T-helper 1 cell treated with Interleukin-12 subunit alpha and Interleukin-12 subunit beta and Interleukin-4 antibody, amounts not matched to agents 30 μg/mL and 1 μg/mL, for 36 hours (primary cell): Measurements from ENCODE around the gene AHNAK2.

Experiments
- H3K27ac Mint-ChIP-seq: one replicate; pipeline ENCODE4 v1.8.0; 2021; ENCODE audit warnings: mild to moderate bottlenecking, mixed read lengths
- H3K27me3 Mint-ChIP-seq: one replicate; pipeline ENCODE4 v1.8.0; 2021; ENCODE audit warnings: low read depth, mixed read lengths
- H3K36me3 Mint-ChIP-seq: one replicate; pipeline ENCODE4 v1.8.0; 2021; ENCODE audit warnings: low read depth, mixed read lengths
- H3K4me1 Mint-ChIP-seq: one replicate; pipeline ENCODE4 v1.8.0; 2021; ENCODE audit warnings: low read depth, mixed read lengths
- H3K4me3 Mint-ChIP-seq: one replicate; pipeline ENCODE4 v1.8.0; 2021; ENCODE audit warnings: mild to moderate bottlenecking, moderate library complexity, mixed read lengths
- H3K9me3 Mint-ChIP-seq: one replicate; pipeline ENCODE4 v1.8.0; 2021; ENCODE audit warnings: mixed read lengths

Gene AHNAK2

GRCh38 chr14:104984056-104984894 is 6.1 kb upstream of the AHNAK2 start:
- Mint-ChIP-seq H3K36me3 (no peaks in the 10 kb centered on the region), H3K27me3 (peaks cover 16% of the 10 kb centered on the region), H3K4me3 (peak overlapping the region; percentile 63), H3K27ac (peak overlapping the region; percentile 72), H3K4me1 (peaks cover 5% of the 10 kb centered on the region), H3K9me3 (no peaks in the 10 kb centered on the region)

- Mint-ChIP-seq H3K4me3 (no peak overlapping the region), H3K36me3 (no peaks in the 10 kb centered on the region), H3K27ac (no peak overlapping the region), H3K4me1 (peaks cover 7% of the 10 kb centered on the region), H3K27me3 (peaks cover 25% of the 10 kb centered on the region), H3K9me3 (no peaks in the 10 kb centered on the region)
Observed at GRCh38 chr14:104983231-104983721, 5.1 kb upstream of the AHNAK2 start.

- Mint-ChIP-seq H3K9me3 (no peaks in the 10 kb centered on the region), H3K27ac (no peak overlapping the region), H3K4me1 (peaks cover 7% of the 10 kb centered on the region), H3K27me3 (peaks cover 27% of the 10 kb centered on the region), H3K4me3 (no peak overlapping the region), H3K36me3 (no peaks in the 10 kb centered on the region)
Observed at GRCh38 chr14:104982548-104983230, 4.5 kb upstream of the AHNAK2 start.

GRCh38 chr14:104981699-104982541 is 3.7 kb upstream of the AHNAK2 start:
- Mint-ChIP-seq H3K9me3 (no peaks in the 10 kb centered on the region), H3K27me3 (peaks cover 28% of the 10 kb centered on the region), H3K27ac (no peak overlapping the region), H3K36me3 (no peaks in the 10 kb centered on the region), H3K4me1 (peaks cover 4% of the 10 kb centered on the region), H3K4me3 (no peak overlapping the region)

- Mint-ChIP-seq H3K27ac (no peak overlapping the region), H3K9me3 (no peaks in the 10 kb centered on the region), H3K4me1 (peaks cover 7% of the 10 kb centered on the region), H3K36me3 (no peaks in the 10 kb centered on the region), H3K4me3 (no peak overlapping the region), H3K27me3 (peaks cover 29% of the 10 kb centered on the region)
Observed at GRCh38 chr14:104980611-104981531, 2.7 kb upstream of the AHNAK2 start.

- no peak overlapping the region for H3K4me3 Mint-ChIP-seq
- H3K27me3 Mint-ChIP-seq, result peaks cover 29% of the 10 kb centered on the region
- no peaks in the 10 kb centered on the region for H3K36me3 Mint-ChIP-seq
- H3K9me3 Mint-ChIP-seq, result no peaks in the 10 kb centered on the region
- no peak overlapping the region for H3K27ac Mint-ChIP-seq
- peaks cover 7% of the 10 kb centered on the region for H3K4me1 Mint-ChIP-seq
Observed at GRCh38 chr14:104979758-104980610, 1.8 kb upstream of the AHNAK2 start.

GRCh38 chr14:104978746-104979691 is 845 bp upstream of the AHNAK2 start:
- H3K9me3 Mint-ChIP-seq, result no peaks in the 10 kb centered on the region
- H3K4me1 Mint-ChIP-seq, result peaks cover 7% of the 10 kb centered on the region
- H3K27me3 Mint-ChIP-seq, result peaks cover 29% of the 10 kb centered on the region
- no peaks in the 10 kb centered on the region for H3K36me3 Mint-ChIP-seq
- no peak overlapping the region for H3K27ac Mint-ChIP-seq
- peak overlapping the region; percentile 49 for H3K4me3 Mint-ChIP-seq

GRCh38 chr14:104977008-104977680 is 1.0 kb downstream of the AHNAK2 start:
- Mint-ChIP-seq H3K4me1 (peaks cover 5% of the 10 kb centered on the region), H3K36me3 (no peaks in the 10 kb centered on the region), H3K9me3 (no peaks in the 10 kb centered on the region), H3K4me3 (peak overlapping the region; percentile 49), H3K27ac (no peak overlapping the region), H3K27me3 (peaks cover 29% of the 10 kb centered on the region)

- Mint-ChIP-seq H3K36me3 (no peaks in the 10 kb centered on the region), H3K4me3 (peak overlapping the region; percentile 61), H3K27ac (no peak overlapping the region), H3K9me3 (no peaks in the 10 kb centered on the region), H3K27me3 (peaks cover 29% of the 10 kb centered on the region), H3K4me1 (peaks cover 5% of the 10 kb centered on the region)
Observed at GRCh38 chr14:104976198-104977007, 1.8 kb downstream of the AHNAK2 start.

- no peak overlapping the region for H3K4me3 Mint-ChIP-seq
- peaks cover 29% of the 10 kb centered on the region for H3K27me3 Mint-ChIP-seq
- H3K27ac Mint-ChIP-seq, result no peak overlapping the region
- H3K36me3 Mint-ChIP-seq, result no peaks in the 10 kb centered on the region
- H3K9me3 Mint-ChIP-seq, result no peaks in the 10 kb centered on the region
- H3K4me1 Mint-ChIP-seq, result peaks cover 5% of the 10 kb centered on the region
Observed at GRCh38 chr14:104975481-104976197, 2.5 kb downstream of the AHNAK2 start.
